GM18502 (cell line): Measurements from ENCODE around the gene APRT.

Source experiments
- ATAC-seq: cut with Tn5 transposase; IDR thresholded peaks from one replicate; pipeline ENCODE4 v1.9.1; 2021; ENCODE audit warnings: mild to moderate bottlenecking; ENCODE audit not compliant: unreplicated experiment, poor library complexity

Gene APRT

GRCh38 chr16:88809676-88810165 lies 2.0 kb downstream of the APRT start:
- no peak for ATAC-seq

- ATAC-seq = no peak
These were observed 2.6 kb downstream of the APRT start for GRCh38 chr16:88809068-88809675.

- no peak for ATAC-seq
These were observed 3.9 kb downstream of the APRT start for GRCh38 chr16:88807626-88808453.

GRCh38 chr16:88807142-88807625 lies 4.5 kb downstream of the APRT start:
- ATAC-seq = no peak

- no peak for ATAC-seq
These were observed 5.1 kb downstream of the APRT start for GRCh38 chr16:88806491-88807111.

GRCh38 chr16:88805887-88806393 lies 5.8 kb downstream of the APRT start:
- no peak for ATAC-seq

- no peak for ATAC-seq
These were observed 6.4 kb downstream of the APRT start for GRCh38 chr16:88805340-88805715.

- ATAC-seq = no peak
These were observed 7.0 kb downstream of the APRT start for GRCh38 chr16:88804552-88805339.

- no peak for ATAC-seq
These were observed 7.6 kb downstream of the APRT start for GRCh38 chr16:88804173-88804551.

- ATAC-seq = peak; percentile 65
These were observed 8.3 kb downstream of the APRT start, which contains the start of gene CDT1 for GRCh38 chr16:88803264-88803987. Gene CDT1, plus strand, starts transcription at chr16:88803789. Its CDS starts 43 bp downstream, at chr16:88803832.

GRCh38 chr16:88800277-88800592 lies 11.5 kb downstream of the APRT start:
- ATAC-seq = no peak

GRCh38 chr16:88799569-88800276 lies 12.0 kb downstream of the APRT start:
- ATAC-seq = no peak

GRCh38 chr16:88798772-88799455 lies 12.8 kb downstream of the APRT start:
- ATAC-seq = no peak

GRCh38 chr16:88798073-88798472 lies 13.7 kb downstream of the APRT start:
- no peak for ATAC-seq

- no peak for ATAC-seq
These were observed 15.4 kb downstream of the APRT start for GRCh38 chr16:88796278-88796677.

GRCh38 chr16:88793251-88793954 lies 18.3 kb downstream of the APRT start:
- no peak for ATAC-seq

- ATAC-seq = no peak
These were observed 19.0 kb downstream of the APRT start for GRCh38 chr16:88792668-88793250.
